Activated CD8-positive, alpha-beta memory T cell treated with anti-CD3 and anti-CD28 coated beads for 36 hours (primary cell): ENCODE results near the gene STRADB. TPM values are rescaled to one million over a fixed set of nuclear protein-coding genes. Genes with fewer than 3 reads are reported as not detected.

Experiments
- CTCF ChIA-PET: fragments of 350-600 bp; sonication (Branson Sonifier 250); formaldehyde crosslinking; loops from one replicate; lab custom pipeline; 2021; ENCODE audit warnings: antibody characterized with exemption; lab: Charles Lee
- POLR2A ChIA-PET: fragments of 350-600 bp; sonication (Branson Sonifier 250); formaldehyde crosslinking; loops from one replicate; lab custom pipeline; 2021; ENCODE audit warnings: antibody characterized with exemption; lab: Charles Lee
- total RNA-seq, 2 experiments: library from RNA; stranded (reverse); gene quantifications; one replicate each; pipeline ENCODE4 v1.2.3, GENCODE V29; 2021

The STRADB gene
- total RNA-seq, 2 experiments from 2014 or later, result 23.0 to 25.8 TPM

DNA sequence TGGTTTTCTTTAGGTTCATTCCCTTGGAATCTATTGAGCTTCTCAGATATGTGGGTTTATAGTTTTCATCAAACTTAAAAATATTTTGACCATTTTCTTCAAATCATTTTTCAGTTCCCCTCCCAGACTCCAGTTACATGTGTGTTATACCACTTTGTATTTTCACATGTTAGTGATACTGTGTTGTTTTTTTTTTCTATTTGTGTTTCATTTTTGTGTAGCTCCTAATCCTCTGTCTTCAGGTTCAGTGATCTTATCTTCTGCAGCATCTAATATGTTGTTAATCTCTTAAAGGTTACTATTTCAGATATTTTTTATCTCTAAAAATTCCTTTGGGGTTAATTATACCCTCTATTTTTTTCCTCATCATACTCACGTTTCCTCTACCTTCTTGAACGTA lies 51.2 kb downstream of the STRADB start:
- ChIA-PET POLR2A (no interaction called here), CTCF (no interaction called here)

- ChIA-PET CTCF (no interaction called here), POLR2A (interaction anchor here (0.6 kb wide), 1 partner anchor 18 kb away, joined by 3 read pairs; no protein-coding TSS in a partner anchor)
These were observed 56.2 kb downstream of the STRADB start for GRCh38 chr2:201507725-201508124.

DNA sequence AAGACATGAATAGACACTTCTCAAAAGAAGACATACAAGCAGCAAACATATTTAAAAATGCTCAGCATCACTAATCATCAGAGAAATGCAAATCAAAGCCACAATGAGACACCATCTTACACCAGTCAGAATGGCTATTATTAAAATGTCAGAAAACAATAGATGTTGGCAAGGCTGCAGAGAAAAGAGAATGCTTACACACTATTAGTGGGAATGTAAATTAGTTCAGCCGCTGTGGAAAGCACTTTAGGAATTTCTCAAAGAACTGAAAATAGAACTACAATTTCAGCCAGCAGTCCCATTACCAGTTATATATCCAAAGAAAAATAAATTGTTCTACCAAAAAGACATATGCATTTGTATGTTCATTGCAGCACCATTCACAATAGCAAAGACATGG lies 61.7 kb downstream of the STRADB start:
- POLR2A ChIA-PET, result no interaction called here

DNA sequence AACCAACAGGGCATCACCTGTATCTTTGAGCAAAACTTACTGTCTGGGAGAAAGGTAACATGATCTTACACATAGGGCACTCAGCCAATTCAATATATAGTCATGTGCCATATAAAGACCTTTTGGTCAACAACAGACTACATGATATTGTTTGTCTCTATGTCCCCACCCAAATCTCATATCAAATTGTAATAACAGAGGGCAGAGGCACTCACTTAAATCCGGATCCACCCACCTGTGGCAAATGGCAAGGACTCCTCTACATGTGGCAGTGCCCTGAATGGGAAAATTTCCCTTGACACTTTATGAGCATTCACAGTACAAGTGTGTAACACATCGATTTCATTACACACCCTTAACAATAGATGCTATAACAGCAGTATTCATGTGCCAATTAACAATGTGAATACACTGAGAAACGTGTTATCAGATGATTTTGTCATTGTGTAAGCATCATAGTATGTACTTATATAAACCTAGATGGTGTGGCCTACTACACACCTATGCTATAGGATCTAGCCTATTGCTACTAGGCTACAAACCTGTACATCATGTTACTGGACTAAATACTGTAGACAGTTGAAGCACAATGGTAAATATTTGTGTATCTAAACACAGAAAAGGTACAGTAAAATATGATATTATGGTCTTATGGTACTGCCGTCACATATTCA lies 64.2 kb downstream of the STRADB start:
- ChIA-PET POLR2A (no interaction called here), CTCF (no interaction called here)

More for the DNA sequence above, 61.7 kb downstream of the STRADB start:
- CTCF ChIA-PET, result no interaction called here

DNA sequence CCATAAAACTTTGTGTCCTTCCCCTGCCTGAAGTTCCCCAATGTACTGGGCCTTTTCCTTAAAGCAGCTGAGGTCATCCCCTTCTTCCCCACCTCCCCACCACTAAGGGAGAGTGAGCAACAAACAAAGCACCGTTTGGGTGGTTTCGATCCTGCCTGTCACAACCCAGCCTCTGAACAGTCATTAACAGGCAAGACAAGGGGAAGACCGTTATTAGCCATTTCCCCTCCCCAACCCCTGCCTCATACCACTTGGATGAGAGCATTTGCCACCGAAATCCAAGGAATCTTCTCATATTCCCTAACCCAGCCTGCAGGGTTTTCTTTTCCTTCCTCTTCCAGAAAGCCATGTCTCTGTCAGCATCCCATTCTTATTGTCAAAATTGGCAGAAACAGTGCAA lies 65.6 kb downstream of the STRADB start:
- ChIA-PET POLR2A (no interaction called here), CTCF (no interaction called here)

DNA sequence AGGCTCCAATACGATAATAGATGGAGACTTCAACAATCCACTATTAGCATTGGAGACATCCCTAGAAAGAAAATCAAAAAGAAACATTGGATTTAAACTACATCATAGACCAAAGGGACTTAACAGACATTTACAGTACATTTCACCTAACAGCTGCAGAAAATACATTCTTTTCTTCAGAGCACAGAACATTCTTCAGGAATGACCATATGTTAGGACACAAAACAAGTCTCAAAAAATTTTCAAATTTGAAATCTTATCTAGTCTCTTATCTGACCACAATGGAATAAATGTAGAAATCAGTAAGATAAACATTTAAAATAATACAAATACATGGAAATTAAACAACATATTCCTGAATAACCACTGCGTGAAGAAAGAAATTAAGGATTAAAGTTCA lies 68.7 kb downstream of the STRADB start:
- CTCF ChIA-PET, result no interaction called here

DNA sequence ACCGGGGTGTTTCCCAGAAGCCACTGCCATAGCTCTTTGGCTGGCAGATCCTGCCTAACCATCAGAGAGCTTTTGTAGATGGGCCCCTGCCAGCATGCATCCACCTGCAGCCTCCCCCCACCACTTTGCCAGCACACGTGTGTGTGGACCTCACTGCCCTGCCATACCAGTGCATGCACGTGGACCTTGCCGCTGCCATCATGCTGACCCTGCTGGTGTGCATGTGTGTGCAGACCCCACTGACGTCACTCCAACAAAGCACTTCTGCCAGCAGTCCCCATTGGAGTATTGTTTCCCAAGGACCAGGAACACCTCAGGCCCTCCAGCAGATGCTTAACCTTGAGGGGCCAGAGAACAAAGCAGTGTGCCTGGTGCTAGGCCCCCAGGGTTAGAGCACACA lies 71.4 kb downstream of the STRADB start:
- CTCF ChIA-PET, result no interaction called here
- POLR2A ChIA-PET, result no interaction called here

More for the DNA sequence above, 68.7 kb downstream of the STRADB start:
- POLR2A ChIA-PET, result no interaction called here

DNA sequence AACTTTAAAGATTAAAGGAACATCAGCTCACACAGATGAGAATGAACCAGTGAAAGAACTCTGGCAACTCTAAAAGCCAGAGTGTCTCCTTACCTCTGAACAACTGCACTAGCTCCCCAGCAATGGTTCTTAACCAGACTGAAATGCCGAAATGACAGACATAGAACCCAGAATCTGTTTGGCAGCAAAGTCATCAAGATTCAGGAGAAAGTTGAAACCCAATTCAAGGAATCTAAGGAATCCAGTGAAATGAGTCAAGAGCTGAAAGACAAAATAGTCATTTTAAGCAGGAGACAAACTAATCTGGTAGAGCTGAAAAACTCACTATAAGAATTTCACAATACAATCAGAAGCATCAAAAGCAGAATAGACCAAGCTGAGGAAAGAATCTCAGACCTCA lies 72.0 kb downstream of the STRADB start:
- ChIA-PET POLR2A (no interaction called here), CTCF (no interaction called here)

Other genes starting within 250 kb of the STRADB start
- gene CASP8, start 191.2 kb upstream of the STRADB start, total RNA-seq, result 10 to 100 TPM; 33.0 to 36.1 TPM
- gene FLACC1, start 94.4 kb upstream of the STRADB start, total RNA-seq, result 1 to 10 TPM in 1 of 2 experiments, under 1 TPM in 1; 0.97 to 1.3 TPM
- gene TRAK2, start 282 bp upstream of the STRADB start, total RNA-seq, result 10 to 100 TPM; 22.6 to 23.2 TPM
- 10 to 100 TPM; 19.4 to 19.8 TPM for gene TMEM237, start 191.8 kb downstream of the STRADB start, total RNA-seq
- gene MPP4, start 246.9 kb downstream of the STRADB start, total RNA-seq, result not detected